Sigmoid colon (tissue), 4 donors: ENCODE measurements around the gene TMEM33.

Source experiments
- POLR2A ChIP-seq, 2 donors: fragments of 450-650 bp; IDR thresholded peaks; one replicate each; pipeline ENCODE4 v1.6.1; 2016; ENCODE audit warnings: antibody characterized with exemption in 2 of 2, mild to moderate bottlenecking in 2 of 2, moderate library complexity in 2 of 2
- POLR2AphosphoS5 ChIP-seq, 4 donors: sonication (generic); formaldehyde crosslinking; IDR thresholded peaks; one replicate each; pipeline ENCODE4 v1.6.1; 2017; ENCODE audit warnings: antibody characterized with exemption in 4 of 4
- TF ChIP-seq, protein P1 (sequence below), 4 experiments: fragments of 450-650 bp in 3 of 4; fragments of 200-600 bp in 1 of 4; IDR thresholded peaks; one replicate each; pipeline ENCODE4 v1.5.1; 2016 to 2019; ENCODE audit warnings: antibody characterized with exemption in 4 of 4, mild to moderate bottlenecking in 3 of 4, moderate library complexity in 2 of 4

DNA sequence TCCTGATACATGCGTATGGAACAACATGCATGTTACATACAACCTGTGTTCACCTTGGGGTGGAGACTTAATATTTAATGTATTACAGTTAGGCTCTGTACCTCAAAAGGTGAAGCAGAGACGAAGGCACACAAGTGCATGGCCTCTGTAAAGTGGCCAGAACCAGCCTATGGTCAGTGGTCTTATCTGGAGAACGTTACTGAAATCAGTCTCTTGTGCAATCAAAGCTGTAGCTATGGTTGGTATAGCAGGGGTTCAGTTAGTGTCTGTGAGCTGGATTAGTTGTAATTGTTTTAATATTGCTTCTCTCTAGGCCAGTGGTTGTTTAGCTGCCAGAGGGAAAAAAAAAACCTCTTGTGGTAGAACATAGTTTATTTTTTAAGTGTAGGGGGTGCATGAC, 2.2 kb upstream of the TMEM33 start:
- TF ChIP-seq, protein P1, sequence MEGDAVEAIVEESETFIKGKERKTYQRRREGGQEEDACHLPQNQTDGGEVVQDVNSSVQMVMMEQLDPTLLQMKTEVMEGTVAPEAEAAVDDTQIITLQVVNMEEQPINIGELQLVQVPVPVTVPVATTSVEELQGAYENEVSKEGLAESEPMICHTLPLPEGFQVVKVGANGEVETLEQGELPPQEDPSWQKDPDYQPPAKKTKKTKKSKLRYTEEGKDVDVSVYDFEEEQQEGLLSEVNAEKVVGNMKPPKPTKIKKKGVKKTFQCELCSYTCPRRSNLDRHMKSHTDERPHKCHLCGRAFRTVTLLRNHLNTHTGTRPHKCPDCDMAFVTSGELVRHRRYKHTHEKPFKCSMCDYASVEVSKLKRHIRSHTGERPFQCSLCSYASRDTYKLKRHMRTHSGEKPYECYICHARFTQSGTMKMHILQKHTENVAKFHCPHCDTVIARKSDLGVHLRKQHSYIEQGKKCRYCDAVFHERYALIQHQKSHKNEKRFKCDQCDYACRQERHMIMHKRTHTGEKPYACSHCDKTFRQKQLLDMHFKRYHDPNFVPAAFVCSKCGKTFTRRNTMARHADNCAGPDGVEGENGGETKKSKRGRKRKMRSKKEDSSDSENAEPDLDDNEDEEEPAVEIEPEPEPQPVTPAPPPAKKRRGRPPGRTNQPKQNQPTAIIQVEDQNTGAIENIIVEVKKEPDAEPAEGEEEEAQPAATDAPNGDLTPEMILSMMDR (IDR thresholded peaks at IDR 0.05), result no peak
- no peak for TF ChIP-seq POLR2AphosphoS5 (IDR thresholded peaks at IDR 0.05)
- TF ChIP-seq POLR2A (IDR thresholded peaks at IDR 0.05), result no peak
